H1 (cell line): ENCODE data around the gene FLNC. TPM values are rescaled to one million over a fixed set of nuclear protein-coding genes. Genes with fewer than 3 reads are reported as not detected.

ENCODE experiments used
- ATF3 ChIP-seq: IDR thresholded peaks from 2 replicates; pipeline ENCODE4 v1.6.1; 2011; ENCODE audit warnings: low read depth, mild to moderate bottlenecking, low read length; ENCODE audit not compliant: insufficient read depth
- SP1 ChIP-seq: IDR thresholded peaks from 2 replicates; pipeline ENCODE4 v1.6.1; 2011; ENCODE audit warnings: low read depth, low read length
- polyA plus RNA-seq, 7 experiments: library from polyadenylated mRNA; depleted of rRNA in 3 of 7; stranded (reverse) in 5 of 7; unstranded in 2 of 7; fragments of >200 nt in 5 of 7; fragments of 200-250 nt in 2 of 7; gene quantifications; 1 replicate in 5 of 7; 2 replicates in 1 of 7; 4 replicates in 1 of 7; pipeline versions ENCODE4 v1.2.1 to v1.2.3, GENCODE V29; 2011 to 2013; ENCODE audit warnings: missing spikeins in 2 of 7, mixed read lengths in 2 of 7
- total RNA-seq: library from RNA; stranded (reverse); fragmentation: NEBNext Ultra II Directional; extraction: Animal tissue kit (Norgen Biotek cat#: 25700); gene quantifications from 2 replicates; pipeline ENCODE4 v1.2.1, GENCODE V29; 2021

Gene FLNC
- total and polyA plus RNA-seq, 2 of the 8 experiments (the other 6 are each of a cell fraction or from before 2014, with no cell fraction given), result 1.9 to 10.7 TPM

DNA sequence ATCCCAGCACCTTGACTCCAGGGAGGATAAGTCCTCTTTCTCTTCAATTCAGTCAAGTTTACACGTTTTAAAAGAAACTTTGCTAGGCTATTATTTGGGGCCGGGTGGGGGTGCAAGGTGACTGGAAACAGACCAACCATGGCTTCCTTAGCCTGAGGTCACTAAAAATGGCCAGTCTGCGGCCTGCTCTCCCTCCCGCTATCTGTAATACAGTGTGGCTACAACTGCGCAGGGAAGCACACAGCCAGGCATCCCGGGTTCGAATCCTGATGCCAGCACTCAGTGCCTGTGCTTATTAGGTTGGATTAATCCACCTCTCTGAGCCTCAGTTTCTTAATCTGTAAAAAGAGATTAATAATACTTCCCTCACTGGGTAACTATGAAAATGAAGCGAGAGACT is 51.9 kb downstream of the FLNC start (continued):
- TF ChIP-seq SP1 (no peak), ATF3 (no peak)
